ENCODE results near the gene RHOBTB1. TPM values are rescaled to one million over a fixed set of nuclear protein-coding genes. Genes with fewer than 3 reads are reported as not detected.

The RHOBTB1 gene
- total and polyA plus RNA-seq, 9 of the 15 experiments (the other 6 are each of a cell fraction or from before 2014, with no cell fraction given), result 1.7 to 11.7 (median 9.3) TPM

- intact Hi-C loops (cut with micrococcal nuclease), result no loop called here
- CTCF ChIA-PET (ENCODE audit: low intra/inter-chr PET ratio), result no interaction called here
- POLR2A ChIA-PET, result interaction anchor here (0.7 kb wide), 1 partner anchor 13 kb away, joined by 5 read pairs; no protein-coding TSS in a partner anchor
- H3K4me3 ChIP-seq, result no peak overlapping the region
- no TSS peak for BruUV-seq (replicated peaks)
- H3K27me3 ChIP-seq (ENCODE audit: control insufficient read depth in 2 of 2, insufficient read depth in 2 of 2, low read length in 2 of 2), result no peaks in the 10 kb centered on the region
- ATAC-seq (no peak), FAIRE-seq (no peak), DNase-seq (ENCODE audit: extremely low read depth in 1 of 4, low spot score in 3 of 4) (no peak)
- H3K9me3 ChIP-seq (replicated peaks; ENCODE audit: control insufficient read depth, insufficient read depth, low read depth, low read length), result no peaks in the 10 kb centered on the region
- no peaks in the 10 kb centered on the region for H4K20me1 ChIP-seq (replicated peaks; ENCODE audit: control insufficient read depth, insufficient read depth, low read length)
- H3K9ac ChIP-seq (ENCODE audit: insufficient read depth in 1 of 2, low read depth in 2 of 2, low read length in 2 of 2), result no peak overlapping the region
- H3K4me2 ChIP-seq (ENCODE audit: insufficient read depth, low read length), result no peak overlapping the region
- no peak overlapping the region for H2AFZ ChIP-seq (ENCODE audit: low read depth, low read length)
- no peaks in the 10 kb centered on the region for H3K4me1 ChIP-seq (replicated peaks in 1 of 2; ENCODE audit: control insufficient read depth in 2 of 2, insufficient read depth in 2 of 2, low read length in 2 of 2)
- H3K79me2 ChIP-seq (ENCODE audit: control insufficient read depth, insufficient read depth, low read length), result no peaks in the 10 kb centered on the region
- no peaks in the 10 kb centered on the region for H3K36me3 ChIP-seq (ENCODE audit: control insufficient read depth, insufficient read depth, low read length)
- no peak for TF ChIP-seq ZNF79 (CRISPR knock-in tag; IDR thresholded peaks at IDR 0.05; ENCODE audit: low read depth)
- TF ChIP-seq ARID2 (IDR thresholded peaks at IDR 0.05), result no peak
- no peak for TF ChIP-seq ZKSCAN3 (CRISPR knock-in tag; IDR thresholded peaks at IDR 0.05)
- no peak overlapping the region for H3K27ac ChIP-seq (ENCODE audit: extremely low read depth, low read depth, low read length)
- in situ Hi-C loops (cut with MboI), result no loop called here
- H3K9me1 ChIP-seq (ENCODE audit: control insufficient read depth, insufficient read depth, low read length), result no peaks in the 10 kb centered on the region
These were observed 48.0 kb downstream of the RHOBTB1 start for GRCh38 chr10:60896033-60896432.

GRCh38 chr10:60894786-60895185, 49.2 kb downstream of the RHOBTB1 start:
- Histone ChIP-seq H3K4me3 (no peak overlapping the region), H3K9me3 (replicated peaks; ENCODE audit: control insufficient read depth, insufficient read depth, low read depth, low read length) (no peaks in the 10 kb centered on the region), H3K27me3 (ENCODE audit: control insufficient read depth in 2 of 2, insufficient read depth in 2 of 2, low read length in 2 of 2) (no peaks in the 10 kb centered on the region), H3K4me2 (ENCODE audit: insufficient read depth, low read length) (no peak overlapping the region), H3K36me3 (ENCODE audit: control insufficient read depth, insufficient read depth, low read length) (no peaks in the 10 kb centered on the region), H3K79me2 (ENCODE audit: control insufficient read depth, insufficient read depth, low read length) (no peaks in the 10 kb centered on the region), H3K27ac (ENCODE audit: extremely low read depth, low read depth, low read length) (no peak overlapping the region), H2AFZ (ENCODE audit: low read depth, low read length) (no peak overlapping the region), H3K9ac (ENCODE audit: insufficient read depth in 1 of 2, low read depth in 2 of 2, low read length in 2 of 2) (no peak overlapping the region), H4K20me1 (replicated peaks; ENCODE audit: control insufficient read depth, insufficient read depth, low read length) (no peaks in the 10 kb centered on the region), H3K4me1 (replicated peaks in 1 of 2; ENCODE audit: control insufficient read depth in 2 of 2, insufficient read depth in 2 of 2, low read length in 2 of 2) (no peaks in the 10 kb centered on the region), H3K9me1 (ENCODE audit: control insufficient read depth, insufficient read depth, low read length) (no peaks in the 10 kb centered on the region)
- FAIRE-seq (no peak), DNase-seq (ENCODE audit: extremely low read depth in 1 of 4, low spot score in 3 of 4) (no peak), ATAC-seq (no peak)
- intact Hi-C loops (cut with micrococcal nuclease) (no loop called here), in situ Hi-C loops (cut with MboI) (no loop called here)
- ChIA-PET POLR2A (interaction anchor here (0.7 to 0.9 kb wide), 3 partner anchors 29 to 240 kb away, joined by 3 to 5 read pairs (median 3); no protein-coding TSS in a partner anchor), CTCF (ENCODE audit: low intra/inter-chr PET ratio) (no interaction called here)
- BruUV-seq (replicated peaks), result no TSS peak
- peak; percentile 73 for TF ChIP-seq RFX1 (IDR thresholded peaks at IDR 0.05)
- peak; percentile 87 for TF ChIP-seq FOXJ2 (tag; IDR thresholded peaks at IDR 0.05)
- no peak for TF ChIP-seq MAZ (CRISPR knock-in tag; conservative IDR thresholded peaks at IDR 0.05 in 1 of 2, IDR thresholded peaks at IDR 0.05 in 1 of 2)
- TF ChIP-seq DPF2 (IDR thresholded peaks at IDR 0.05), result no peak

Data from K562 (cell line).